ENCODE data around the gene VSTM4.

The VSTM4 gene

DNA sequence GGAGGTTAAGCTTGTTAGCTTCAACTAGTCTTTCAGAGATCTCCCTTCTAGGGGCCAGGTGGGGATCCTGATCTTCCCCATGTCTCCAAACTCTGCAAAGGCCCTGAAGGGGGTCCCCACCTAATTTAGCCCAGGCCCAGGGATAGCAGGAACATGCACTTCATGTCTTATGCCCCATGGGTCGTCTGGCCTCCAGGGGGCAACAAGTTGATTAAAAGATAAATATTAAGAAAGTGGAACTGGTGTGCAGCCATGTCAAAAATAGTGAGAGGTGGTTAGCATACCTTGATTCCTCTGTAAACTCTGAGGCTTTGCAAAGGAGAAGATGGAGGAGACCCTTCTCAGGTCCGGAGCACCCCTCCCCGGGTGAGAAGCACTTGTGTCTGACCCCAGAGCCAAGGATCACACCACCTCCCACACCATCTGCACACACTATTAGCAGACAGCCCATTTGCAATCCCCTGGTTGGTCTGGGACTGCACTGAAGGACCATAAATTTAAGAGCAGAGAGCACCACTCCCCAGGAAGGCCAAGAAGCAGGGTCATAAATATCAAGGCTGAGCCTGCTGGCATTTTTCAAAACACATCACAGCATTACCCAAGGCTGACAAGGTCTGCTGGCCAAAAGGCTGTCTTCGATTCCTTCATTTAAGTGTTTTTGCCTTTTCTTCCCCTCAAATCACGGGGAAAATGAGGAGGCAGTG, 131.5 kb downstream of the VSTM4 start:
- Mint-ChIP-seq H3K9me3 (no peaks in the 10 kb centered on the region), H3K36me3 (ENCODE audit: low read depth) (peaks cover 71% of the 10 kb centered on the region), H3K27me3 (no peaks in the 10 kb centered on the region), H3K27ac (no peak overlapping the region), H3K4me3 (no peak overlapping the region), H3K4me1 (ENCODE audit: low read depth) (no peaks in the 10 kb centered on the region)
- intact Hi-C loops (cut with micrococcal nuclease) = loop anchor here (5.0 to 10.0 kb wide), 3 partner anchors 181 to 529 kb away; no protein-coding TSS in a partner anchor

GRCh38 chr10:48982584-48982983, 132.7 kb downstream of the VSTM4 start:
- Mint-ChIP-seq H3K27me3 (no peaks in the 10 kb centered on the region), H3K36me3 (ENCODE audit: low read depth) (peaks cover 83% of the 10 kb centered on the region), H3K9me3 (no peaks in the 10 kb centered on the region), H3K27ac (no peak overlapping the region), H3K4me1 (ENCODE audit: low read depth) (no peaks in the 10 kb centered on the region), H3K4me3 (no peak overlapping the region)
- intact Hi-C loops (cut with micrococcal nuclease) = loop anchor here (5.0 to 10.0 kb wide), 3 partner anchors 182 to 530 kb away; no protein-coding TSS in a partner anchor

GRCh38 chr10:48981310-48981907, 133.9 kb downstream of the VSTM4 start:
- Mint-ChIP-seq H3K9me3 (no peaks in the 10 kb centered on the region), H3K36me3 (ENCODE audit: low read depth) (peaks cover 95% of the 10 kb centered on the region), H3K27ac (no peak overlapping the region), H3K4me3 (no peak overlapping the region), H3K27me3 (no peaks in the 10 kb centered on the region), H3K4me1 (ENCODE audit: low read depth) (no peaks in the 10 kb centered on the region)
- intact Hi-C loops (cut with micrococcal nuclease) = loop anchor here (5.0 to 10.0 kb wide), 3 partner anchors 183 to 531 kb away; no protein-coding TSS in a partner anchor

GRCh38 chr10:48978318-48978717, 137.0 kb downstream of the VSTM4 start:
- intact Hi-C loops (cut with micrococcal nuclease) = no loop called here
- H3K27me3 Mint-ChIP-seq = no peaks in the 10 kb centered on the region
- peaks cover 100% of the 10 kb centered on the region for H3K36me3 Mint-ChIP-seq (ENCODE audit: low read depth)
- no peaks in the 10 kb centered on the region for H3K4me1 Mint-ChIP-seq (ENCODE audit: low read depth)
- no peak overlapping the region for H3K4me3 Mint-ChIP-seq
- H3K27ac Mint-ChIP-seq = no peak overlapping the region
- H3K9me3 Mint-ChIP-seq = no peaks in the 10 kb centered on the region

GRCh38 chr10:48976196-48976595, 139.1 kb downstream of the VSTM4 start:
- Mint-ChIP-seq H3K36me3 (ENCODE audit: low read depth) (peaks cover 100% of the 10 kb centered on the region), H3K27me3 (no peaks in the 10 kb centered on the region)
- intact Hi-C loops (cut with micrococcal nuclease) = no loop called here

GRCh38 chr10:48974510-48975156, 140.7 kb downstream of the VSTM4 start:
- H3K36me3 Mint-ChIP-seq (ENCODE audit: low read depth) = peaks cover 100% of the 10 kb centered on the region
- no peaks in the 10 kb centered on the region for H3K4me1 Mint-ChIP-seq (ENCODE audit: low read depth)
- intact Hi-C loops (cut with micrococcal nuclease) = no loop called here
- no peaks in the 10 kb centered on the region for H3K27me3 Mint-ChIP-seq
- H3K9me3 Mint-ChIP-seq = no peaks in the 10 kb centered on the region
- H3K4me3 Mint-ChIP-seq = no peak overlapping the region
- H3K27ac Mint-ChIP-seq = no peak overlapping the region

More at GRCh38 chr10:48976196-48976595, 139.1 kb downstream of the VSTM4 start:
- no peaks in the 10 kb centered on the region for H3K4me1 Mint-ChIP-seq (ENCODE audit: low read depth)
- H3K27ac Mint-ChIP-seq = no peak overlapping the region
- no peaks in the 10 kb centered on the region for H3K9me3 Mint-ChIP-seq
- H3K4me3 Mint-ChIP-seq = no peak overlapping the region

GRCh38 chr10:48973065-48973464, 142.3 kb downstream of the VSTM4 start:
- intact Hi-C loops (cut with micrococcal nuclease) = no loop called here
- no peaks in the 10 kb centered on the region for H3K9me3 Mint-ChIP-seq
- no peaks in the 10 kb centered on the region for H3K27me3 Mint-ChIP-seq
- H3K4me1 Mint-ChIP-seq (ENCODE audit: low read depth) = no peaks in the 10 kb centered on the region
- H3K4me3 Mint-ChIP-seq = no peak overlapping the region
- H3K27ac Mint-ChIP-seq = no peak overlapping the region
- peaks cover 100% of the 10 kb centered on the region for H3K36me3 Mint-ChIP-seq (ENCODE audit: low read depth)

DNA sequence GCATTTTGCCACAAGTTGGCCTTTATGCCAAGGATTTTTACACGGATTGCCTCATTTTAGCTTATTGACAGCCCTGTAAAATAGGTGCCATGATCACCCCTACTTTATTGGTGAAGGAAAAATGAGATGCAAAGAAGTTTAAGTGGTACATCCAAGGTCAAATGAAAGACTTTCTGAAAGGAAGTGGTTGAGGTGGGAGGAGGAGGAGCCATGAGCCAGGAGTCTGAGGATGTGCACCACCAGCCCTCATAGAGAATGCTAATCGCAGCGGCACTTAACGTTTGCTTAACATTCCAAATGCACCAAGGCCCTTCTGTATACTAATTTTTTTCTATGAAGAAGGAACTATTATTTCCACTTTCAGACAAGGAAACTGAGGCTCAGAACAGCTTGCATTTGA, 144.7 kb downstream of the VSTM4 start:
- H3K4me1 Mint-ChIP-seq (ENCODE audit: low read depth) = no peaks in the 10 kb centered on the region
- no peak overlapping the region for H3K27ac Mint-ChIP-seq
- no peak overlapping the region for H3K4me3 Mint-ChIP-seq
- H3K27me3 Mint-ChIP-seq = no peaks in the 10 kb centered on the region
- peaks cover 100% of the 10 kb centered on the region for H3K36me3 Mint-ChIP-seq (ENCODE audit: low read depth)
- intact Hi-C loops (cut with micrococcal nuclease) = no loop called here
- no peaks in the 10 kb centered on the region for H3K9me3 Mint-ChIP-seq

- Mint-ChIP-seq H3K27me3 (no peaks in the 10 kb centered on the region), H3K27ac (no peak overlapping the region), H3K36me3 (ENCODE audit: low read depth) (peaks cover 100% of the 10 kb centered on the region), H3K4me3 (no peak overlapping the region), H3K4me1 (ENCODE audit: low read depth) (no peaks in the 10 kb centered on the region), H3K9me3 (no peaks in the 10 kb centered on the region)
- intact Hi-C loops (cut with micrococcal nuclease) = no loop called here
Observed at GRCh38 chr10:48970046-48970445, 145.3 kb downstream of the VSTM4 start.

GRCh38 chr10:48968036-48968435, 147.3 kb downstream of the VSTM4 start:
- Mint-ChIP-seq H3K4me3 (no peak overlapping the region), H3K4me1 (ENCODE audit: low read depth) (no peaks in the 10 kb centered on the region), H3K36me3 (ENCODE audit: low read depth) (peaks cover 100% of the 10 kb centered on the region), H3K27ac (peak overlapping the region; percentile 47), H3K27me3 (no peaks in the 10 kb centered on the region), H3K9me3 (no peaks in the 10 kb centered on the region)
- intact Hi-C loops (cut with micrococcal nuclease) = no loop called here

DNA sequence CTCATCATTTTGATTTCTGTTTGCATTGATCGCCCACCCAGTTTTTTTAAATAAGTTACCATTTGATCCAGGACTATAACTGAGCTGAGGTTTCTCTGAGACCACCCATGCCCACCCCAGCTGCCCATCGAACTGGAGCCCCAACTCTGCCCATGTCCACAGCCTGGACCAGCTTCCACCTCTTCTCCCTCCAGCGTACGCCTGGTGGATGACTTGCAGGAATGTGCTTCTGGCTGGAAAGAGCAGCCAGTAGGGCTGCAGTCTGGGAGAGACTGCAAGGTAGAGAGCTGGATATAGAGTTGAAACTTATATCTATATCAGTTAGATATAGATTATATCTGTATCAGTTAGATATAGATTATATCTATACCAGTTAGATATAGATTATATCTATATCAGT, 149.9 kb downstream of the VSTM4 start:
- Mint-ChIP-seq H3K27ac (no peak overlapping the region), H3K36me3 (ENCODE audit: low read depth) (peaks cover 99% of the 10 kb centered on the region), H3K9me3 (no peaks in the 10 kb centered on the region), H3K27me3 (no peaks in the 10 kb centered on the region), H3K4me3 (no peak overlapping the region), H3K4me1 (ENCODE audit: low read depth) (no peaks in the 10 kb centered on the region)
- intact Hi-C loops (cut with micrococcal nuclease) = no loop called here

Measured in dendritic cell treated with granulocyte-macrophage colony-stimulating factor and Interleukin-4, amounts not matched to agents 40 ng/mL and 50 ng/mL, for 4 days (primary cell).